ENCODE data around the gene FGF1. TPM values are rescaled to one million over a fixed set of nuclear protein-coding genes. Genes with fewer than 3 reads are reported as not detected.

The FGF1 gene
- total RNA-seq, 2 experiments from 2014 or later = not detected

GRCh38 chr5:142637871-142638270, 48.0 kb downstream of the FGF1 start:
- CTCF ChIA-PET = no interaction called here

GRCh38 chr5:142636698-142637324, 49.1 kb downstream of the FGF1 start:
- intact Hi-C loops (cut with DNase I, micrococcal nuclease) = no loop called here
- ATAC-seq (ENCODE audit: poor library complexity) (no peak), DNase-seq (no peak)
- Histone ChIP-seq H3K36me3 (ENCODE audit: insufficient read depth, low read length) (no peaks in the 10 kb centered on the region), H3K27me3 (ENCODE audit: control insufficient read depth in 1 of 2, insufficient read depth in 2 of 2, low read length in 2 of 2) (peaks cover 0 to 6% of the 10 kb centered on the region in 2 experiments), H3K9me3 (ENCODE audit: control insufficient read depth in 1 of 2, insufficient read depth in 1 of 2, low read length in 2 of 2) (no peaks in the 10 kb centered on the region), H3K4me1 (ENCODE audit: insufficient read depth, low read length) (no peaks in the 10 kb centered on the region), H3K4me3 (ENCODE audit: low read length) (no peak overlapping the region), H3K27ac (ENCODE audit: low read depth in 1 of 2, low read length in 2 of 2) (no peak overlapping the region)
- ChIA-PET CTCF (interaction anchor here (0.6 kb wide), 1 partner anchor 1330 kb away, joined by 3 read pairs; no protein-coding TSS in a partner anchor), POLR2A (no interaction called here)
- Mint-ChIP-seq H3K27ac (no peak overlapping the region), H3K36me3 (ENCODE audit: low read depth) (no peaks in the 10 kb centered on the region), H3K4me1 (ENCODE audit: low read depth) (no peaks in the 10 kb centered on the region), H3K27me3 (peaks cover 27% of the 10 kb centered on the region), H3K4me3 (no peak overlapping the region), H3K9me3 (no peaks in the 10 kb centered on the region)
- TF ChIP-seq CTCF (IDR thresholded peaks at IDR 0.05) = no peak

More at GRCh38 chr5:142637871-142638270, 48.0 kb downstream of the FGF1 start:
- H3K27me3 Mint-ChIP-seq = peaks cover 35% of the 10 kb centered on the region
- ATAC-seq (ENCODE audit: poor library complexity) (no peak), DNase-seq (no peak)
- POLR2A ChIA-PET = no interaction called here
- no peak for TF ChIP-seq CTCF (IDR thresholded peaks at IDR 0.05)
- Histone ChIP-seq H3K27me3 (ENCODE audit: control insufficient read depth in 1 of 2, insufficient read depth in 2 of 2, low read length in 2 of 2) (peaks cover 0 to 6% of the 10 kb centered on the region in 2 experiments), H3K27ac (ENCODE audit: low read depth in 1 of 2, low read length in 2 of 2) (no peak overlapping the region), H3K9me3 (ENCODE audit: control insufficient read depth in 1 of 2, insufficient read depth in 1 of 2, low read length in 2 of 2) (no peaks in the 10 kb centered on the region), H3K4me1 (ENCODE audit: insufficient read depth, low read length) (no peaks in the 10 kb centered on the region), H3K4me3 (ENCODE audit: low read length) (no peak overlapping the region), H3K36me3 (ENCODE audit: insufficient read depth, low read length) (no peaks in the 10 kb centered on the region)
- H3K4me1 Mint-ChIP-seq (ENCODE audit: low read depth) = no peaks in the 10 kb centered on the region
- intact Hi-C loops (cut with DNase I, micrococcal nuclease) = no loop called here
- no peaks in the 10 kb centered on the region for H3K9me3 Mint-ChIP-seq
- H3K27ac Mint-ChIP-seq = no peak overlapping the region
- no peaks in the 10 kb centered on the region for H3K36me3 Mint-ChIP-seq (ENCODE audit: low read depth)
- H3K4me3 Mint-ChIP-seq = no peak overlapping the region

- peaks cover 26% of the 10 kb centered on the region for H3K27me3 Mint-ChIP-seq
- DNase-seq (no peak), ATAC-seq (ENCODE audit: poor library complexity) (no peak)
- Histone ChIP-seq H3K27ac (ENCODE audit: low read depth in 1 of 2, low read length in 2 of 2) (no peak overlapping the region), H3K9me3 (ENCODE audit: control insufficient read depth in 1 of 2, insufficient read depth in 1 of 2, low read length in 2 of 2) (no peaks in the 10 kb centered on the region), H3K4me3 (ENCODE audit: low read length) (no peak overlapping the region), H3K36me3 (ENCODE audit: insufficient read depth, low read length) (no peaks in the 10 kb centered on the region), H3K27me3 (ENCODE audit: control insufficient read depth in 1 of 2, insufficient read depth in 2 of 2, low read length in 2 of 2) (peaks cover 0 to 6% of the 10 kb centered on the region in 2 experiments), H3K4me1 (ENCODE audit: insufficient read depth, low read length) (no peaks in the 10 kb centered on the region)
- no peak for TF ChIP-seq CTCF (IDR thresholded peaks at IDR 0.05)
- ChIA-PET CTCF (interaction anchor here (0.6 kb wide), 1 partner anchor 1330 kb away, joined by 3 read pairs; no protein-coding TSS in a partner anchor), POLR2A (no interaction called here)
- no peak overlapping the region for H3K4me3 Mint-ChIP-seq
- H3K36me3 Mint-ChIP-seq (ENCODE audit: low read depth) = no peaks in the 10 kb centered on the region
- H3K9me3 Mint-ChIP-seq = no peaks in the 10 kb centered on the region
- intact Hi-C loops (cut with DNase I, micrococcal nuclease) = no loop called here
- no peaks in the 10 kb centered on the region for H3K4me1 Mint-ChIP-seq (ENCODE audit: low read depth)
- no peak overlapping the region for H3K27ac Mint-ChIP-seq
These were observed 49.8 kb downstream of the FGF1 start for GRCh38 chr5:142636093-142636492.
